Loucy (cell line): Measurements from ENCODE around the gene CNDP2.

Source experiments
- H2AFZ ChIP-seq: fragments of 200-600 bp; sonication (generic); 2 replicates; pipeline ENCODE4 v1.6.0; 2016; ENCODE audit warnings: antibody characterized with exemption, mild to moderate bottlenecking, low read length, moderate library complexity
- H3F3A ChIP-seq: fragments of 200-600 bp; 2 replicates; pipeline ENCODE4 v1.6.0; 2016; ENCODE audit warnings: antibody characterized with exemption, low read depth, mild to moderate bottlenecking
- H3K27me3 ChIP-seq: fragments of 200-600 bp; sonication (generic); 2 replicates; pipeline ENCODE4 v1.6.1; 2014; ENCODE audit warnings: low read length, mild to moderate bottlenecking; ENCODE audit not compliant: insufficient read depth, poor library complexity, severe bottlenecking
- H3K36me3 ChIP-seq: fragments of 200-600 bp; sonication (generic); 2 replicates; pipeline ENCODE4 v1.6.1; 2016; ENCODE audit warnings: low read length; ENCODE audit not compliant: insufficient read depth
- H3K4me1 ChIP-seq: fragments of 200-600 bp; sonication (generic); 2 replicates; pipeline ENCODE4 v1.5.1; 2014; ENCODE audit warnings: low read length, mild to moderate bottlenecking; ENCODE audit not compliant: insufficient read depth, poor library complexity, severe bottlenecking
- H3K4me2 ChIP-seq: fragments of 200-600 bp; sonication (generic); 2 replicates; pipeline ENCODE4 v1.6.0; 2014; ENCODE audit warnings: antibody characterized with exemption, low read length, low read depth, mild to moderate bottlenecking; ENCODE audit not compliant: poor library complexity, severe bottlenecking
- H3K4me3 ChIP-seq: fragments of 200-600 bp; sonication (generic); 2 replicates; pipeline ENCODE4 v1.5.1; 2014; ENCODE audit warnings: low read length, mild to moderate bottlenecking, mixed read lengths; ENCODE audit not compliant: poor library complexity, severe bottlenecking
- H3K79me2 ChIP-seq: fragments of 200-600 bp; sonication (generic); 2 replicates; pipeline ENCODE4 v1.6.1; 2014; ENCODE audit warnings: low read length; ENCODE audit not compliant: insufficient read depth
- H3K9ac ChIP-seq: fragments of 200-600 bp; sonication (generic); 2 replicates; pipeline ENCODE4 v1.6.0; 2014; ENCODE audit warnings: mild to moderate bottlenecking, low read depth, low read length, moderate library complexity; ENCODE audit not compliant: poor library complexity, severe bottlenecking
- H3K9me2 ChIP-seq: fragments of 200-600 bp; sonication (generic); replicated peaks from 2 replicates; pipeline ENCODE4 v1.6.1; 2016; ENCODE audit warnings: low read depth, low read length, mixed read lengths
- H3K9me3 ChIP-seq: fragments of 200-600 bp; sonication (generic); 2 replicates; pipeline ENCODE4 v1.6.1; 2014; ENCODE audit warnings: mild to moderate bottlenecking, antibody characterized with exemption, low read length, low read depth; ENCODE audit not compliant: insufficient read depth
- H4K20me1 ChIP-seq: fragments of 200-600 bp; sonication (generic); 2 replicates; pipeline ENCODE4 v1.6.0; 2014; ENCODE audit warnings: antibody characterized with exemption, low read length, mild to moderate bottlenecking; ENCODE audit not compliant: insufficient read depth, poor library complexity, severe bottlenecking
- EZH2phosphoT487 ChIP-seq: fragments of 200-600 bp; IDR thresholded peaks from 2 replicates; pipeline ENCODE4 v1.6.1; 2018; ENCODE audit warnings: antibody characterized with exemption, mild to moderate bottlenecking, moderate library complexity, borderline replicate concordance
- TF ChIP-seq, protein P1 (sequence below): fragments of 200-600 bp; sonication (generic); conservative IDR thresholded peaks from 2 replicates; pipeline ENCODE4 v1.5.1; 2014; ENCODE audit warnings: mild to moderate bottlenecking, antibody characterized with exemption, low read length

Gene CNDP2

DNA sequence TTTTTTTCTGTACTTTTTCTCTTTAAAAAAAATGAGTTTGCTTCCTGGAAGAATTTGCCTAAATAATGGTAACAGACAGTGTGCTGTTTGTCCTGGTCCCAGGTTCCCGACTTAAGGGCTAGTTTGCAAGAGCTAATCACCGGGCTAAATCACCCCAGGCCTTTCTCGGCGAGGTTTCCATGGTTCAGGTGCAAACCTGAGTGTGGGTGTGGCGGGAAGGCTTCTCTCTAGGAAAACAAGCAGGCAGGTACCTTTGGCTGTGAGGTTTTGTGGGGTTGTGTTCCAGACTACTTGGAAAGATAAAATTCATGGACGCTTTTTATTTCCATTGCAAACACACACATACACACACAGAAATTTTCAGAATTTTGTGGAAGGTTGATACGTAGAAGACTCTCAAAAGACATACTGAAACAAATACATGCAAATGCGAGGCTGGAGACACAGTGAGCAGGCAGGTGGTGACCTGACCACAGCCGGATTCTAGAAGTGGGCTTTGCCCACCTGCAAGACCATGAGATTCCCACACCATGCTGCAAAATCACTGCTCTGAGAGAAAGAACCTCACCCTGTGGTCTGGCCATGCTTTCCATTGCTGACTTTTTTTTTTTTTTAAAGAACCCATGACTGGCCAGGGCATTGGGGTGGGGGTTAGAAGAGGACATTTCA lies 39.0 kb downstream of the CNDP2 start:
- H3K4me1 ChIP-seq: no peaks in the 10 kb centered on the region
- no peak overlapping the region for H3K4me2 ChIP-seq

DNA sequence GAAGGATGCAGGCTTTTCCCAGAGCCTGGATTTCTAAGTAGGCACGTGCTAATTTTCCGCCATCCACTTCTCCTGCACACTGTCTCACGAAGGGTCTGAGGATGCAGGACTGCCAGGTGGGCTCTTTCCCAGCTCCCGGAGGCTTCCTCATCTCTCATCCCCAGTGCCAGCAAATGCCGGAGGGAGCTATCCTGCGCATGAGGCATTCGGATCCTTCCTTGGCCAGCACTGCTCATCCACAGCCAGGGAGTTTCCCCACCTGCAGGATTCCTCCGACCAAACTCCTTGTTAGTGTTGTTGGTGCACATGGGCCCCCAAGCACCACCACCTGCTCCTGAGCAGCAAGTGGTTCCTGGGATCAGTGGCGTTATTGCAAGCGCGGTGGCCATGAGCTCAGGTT lies 43.1 kb downstream of the CNDP2 start:
- Histone ChIP-seq H3K9me2 (no peaks in the 10 kb centered on the region), H3K27me3 (no peaks in the 10 kb centered on the region), H3K4me3 (no peak overlapping the region), H3K36me3 (no peaks in the 10 kb centered on the region), H4K20me1 (no peaks in the 10 kb centered on the region), H3K79me2 (no peaks in the 10 kb centered on the region), H3F3A (no peaks in the 10 kb centered on the region), H3K9ac (no peak overlapping the region), H2AFZ (no peak overlapping the region), H3K4me2 (no peak overlapping the region), H3K9me3 (no peaks in the 10 kb centered on the region), H3K4me1 (no peaks in the 10 kb centered on the region)
- TF ChIP-seq EZH2phosphoT487: no peak
- TF ChIP-seq, protein P1, sequence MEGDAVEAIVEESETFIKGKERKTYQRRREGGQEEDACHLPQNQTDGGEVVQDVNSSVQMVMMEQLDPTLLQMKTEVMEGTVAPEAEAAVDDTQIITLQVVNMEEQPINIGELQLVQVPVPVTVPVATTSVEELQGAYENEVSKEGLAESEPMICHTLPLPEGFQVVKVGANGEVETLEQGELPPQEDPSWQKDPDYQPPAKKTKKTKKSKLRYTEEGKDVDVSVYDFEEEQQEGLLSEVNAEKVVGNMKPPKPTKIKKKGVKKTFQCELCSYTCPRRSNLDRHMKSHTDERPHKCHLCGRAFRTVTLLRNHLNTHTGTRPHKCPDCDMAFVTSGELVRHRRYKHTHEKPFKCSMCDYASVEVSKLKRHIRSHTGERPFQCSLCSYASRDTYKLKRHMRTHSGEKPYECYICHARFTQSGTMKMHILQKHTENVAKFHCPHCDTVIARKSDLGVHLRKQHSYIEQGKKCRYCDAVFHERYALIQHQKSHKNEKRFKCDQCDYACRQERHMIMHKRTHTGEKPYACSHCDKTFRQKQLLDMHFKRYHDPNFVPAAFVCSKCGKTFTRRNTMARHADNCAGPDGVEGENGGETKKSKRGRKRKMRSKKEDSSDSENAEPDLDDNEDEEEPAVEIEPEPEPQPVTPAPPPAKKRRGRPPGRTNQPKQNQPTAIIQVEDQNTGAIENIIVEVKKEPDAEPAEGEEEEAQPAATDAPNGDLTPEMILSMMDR: no peak

More for the DNA sequence above, 39.0 kb downstream of the CNDP2 start:
- H4K20me1 ChIP-seq: no peaks in the 10 kb centered on the region
- no peaks in the 10 kb centered on the region for H3K9me2 ChIP-seq
- no peaks in the 10 kb centered on the region for H3K36me3 ChIP-seq
- no peak for TF ChIP-seq EZH2phosphoT487
- TF ChIP-seq, protein P1: no peak
- H3K9me3 ChIP-seq: no peaks in the 10 kb centered on the region
- no peak overlapping the region for H2AFZ ChIP-seq
- no peak overlapping the region for H3K9ac ChIP-seq
- H3K27me3 ChIP-seq: no peaks in the 10 kb centered on the region
- H3F3A ChIP-seq: no peaks in the 10 kb centered on the region
- no peaks in the 10 kb centered on the region for H3K79me2 ChIP-seq
- no peak overlapping the region for H3K4me3 ChIP-seq

DNA sequence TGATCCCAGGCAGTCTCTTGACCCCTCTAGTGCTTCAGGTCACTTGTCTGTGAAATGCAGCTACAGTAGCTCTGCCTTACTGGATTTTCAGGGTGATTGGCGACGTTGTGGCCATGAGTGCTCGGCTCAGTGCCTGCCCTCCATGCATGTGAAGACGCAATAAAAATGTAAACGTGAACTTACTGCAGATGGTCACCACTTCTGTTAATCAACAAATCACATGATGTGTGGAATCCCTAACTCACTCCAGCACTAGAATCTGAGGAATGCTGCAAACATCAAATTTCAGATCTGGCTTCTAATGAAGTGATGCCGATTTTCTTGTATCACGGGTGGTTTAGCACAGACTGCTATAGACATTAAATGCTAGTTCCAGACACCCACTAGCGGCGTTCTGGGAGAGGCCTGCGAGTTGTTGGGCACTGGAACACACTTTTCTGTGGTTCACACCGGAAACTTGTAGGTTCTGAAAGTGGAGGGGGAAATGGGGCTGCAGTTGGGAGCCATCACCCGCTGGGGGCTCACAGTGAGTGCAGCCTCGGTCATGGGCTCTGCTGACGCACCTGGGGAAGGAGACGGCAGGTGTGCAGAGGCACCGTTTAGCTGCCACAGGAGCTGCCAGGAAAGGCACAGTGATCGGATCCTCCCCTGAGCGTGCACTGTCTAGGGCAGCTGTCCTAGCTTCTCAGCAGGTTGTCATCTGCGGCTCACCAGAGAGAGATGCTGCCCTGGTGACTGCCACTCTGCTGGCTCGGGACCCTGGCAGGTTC lies 44.7 kb downstream of the CNDP2 start:
- Histone ChIP-seq H3K79me2 (no peaks in the 10 kb centered on the region), H3F3A (no peaks in the 10 kb centered on the region), H4K20me1 (no peaks in the 10 kb centered on the region), H3K36me3 (no peaks in the 10 kb centered on the region), H3K4me1 (no peaks in the 10 kb centered on the region), H3K4me2 (peak overlapping the region; percentile 19), H3K9me2 (no peaks in the 10 kb centered on the region), H3K9ac (no peak overlapping the region), H3K9me3 (no peaks in the 10 kb centered on the region), H3K4me3 (no peak overlapping the region), H2AFZ (no peak overlapping the region), H3K27me3 (no peaks in the 10 kb centered on the region)
- TF ChIP-seq EZH2phosphoT487: no peak
- TF ChIP-seq, protein P1: no peak
